Activated naive CD4-positive, alpha-beta T cell treated with anti-CD3 and anti-CD28 coated beads, Interleukin-2, amount 50 U/mL, for 16 hours (primary cell): ENCODE measurements around the gene DUSP1.
"Not testable (repeated sequence)": the region's sequence is repeated elsewhere in the genome, so short reads cannot be mapped to it uniquely, and the experiment has no call there.

Source experiments
- DNase-seq: peaks from one replicate; pipeline ENCODE4 v3.0.0-alpha.2; 2020

Gene DUSP1, protein sequence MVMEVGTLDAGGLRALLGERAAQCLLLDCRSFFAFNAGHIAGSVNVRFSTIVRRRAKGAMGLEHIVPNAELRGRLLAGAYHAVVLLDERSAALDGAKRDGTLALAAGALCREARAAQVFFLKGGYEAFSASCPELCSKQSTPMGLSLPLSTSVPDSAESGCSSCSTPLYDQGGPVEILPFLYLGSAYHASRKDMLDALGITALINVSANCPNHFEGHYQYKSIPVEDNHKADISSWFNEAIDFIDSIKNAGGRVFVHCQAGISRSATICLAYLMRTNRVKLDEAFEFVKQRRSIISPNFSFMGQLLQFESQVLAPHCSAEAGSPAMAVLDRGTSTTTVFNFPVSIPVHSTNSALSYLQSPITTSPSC

DNA sequence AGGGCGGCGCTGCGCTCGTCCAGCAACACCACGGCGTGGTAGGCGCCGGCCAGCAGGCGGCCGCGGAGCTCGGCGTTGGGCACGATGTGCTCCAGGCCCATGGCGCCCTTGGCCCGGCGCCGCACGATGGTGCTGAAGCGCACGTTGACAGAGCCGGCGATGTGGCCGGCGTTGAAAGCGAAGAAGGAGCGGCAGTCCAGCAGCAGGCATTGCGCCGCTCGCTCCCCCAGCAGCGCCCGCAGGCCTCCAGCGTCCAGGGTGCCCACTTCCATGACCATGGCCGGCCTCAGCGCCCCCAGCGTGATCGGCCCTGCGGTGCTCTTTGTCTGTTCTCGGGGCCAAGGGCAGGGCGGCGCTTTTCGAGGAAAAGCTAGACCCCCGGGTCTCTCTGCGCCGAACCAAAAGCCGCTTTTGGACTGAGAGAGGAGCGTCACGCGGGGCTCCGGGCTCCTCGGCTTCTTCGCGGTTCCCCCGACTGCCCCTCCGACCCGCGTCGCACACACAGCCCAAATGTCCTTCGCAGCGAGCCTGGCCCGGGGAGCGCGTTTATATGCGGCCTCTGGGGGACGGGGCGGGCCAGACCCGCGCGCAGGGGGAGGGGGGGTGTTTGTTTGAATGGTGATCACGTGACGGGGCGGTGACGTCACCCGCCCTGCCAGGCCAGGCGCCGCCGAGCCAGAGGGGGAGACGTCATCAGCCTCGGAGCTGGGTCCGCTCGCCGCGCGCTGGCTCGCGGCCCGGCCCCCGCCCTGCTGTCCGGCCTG, at the start of gene DUSP1:
Gene DUSP1, minus strand, starts transcription at position 521 of the 764 bp plus-strand sequence. Its CDS starts 243 bp downstream, at position 278.
- peak; percentile 98 for DNase-seq

DNA sequence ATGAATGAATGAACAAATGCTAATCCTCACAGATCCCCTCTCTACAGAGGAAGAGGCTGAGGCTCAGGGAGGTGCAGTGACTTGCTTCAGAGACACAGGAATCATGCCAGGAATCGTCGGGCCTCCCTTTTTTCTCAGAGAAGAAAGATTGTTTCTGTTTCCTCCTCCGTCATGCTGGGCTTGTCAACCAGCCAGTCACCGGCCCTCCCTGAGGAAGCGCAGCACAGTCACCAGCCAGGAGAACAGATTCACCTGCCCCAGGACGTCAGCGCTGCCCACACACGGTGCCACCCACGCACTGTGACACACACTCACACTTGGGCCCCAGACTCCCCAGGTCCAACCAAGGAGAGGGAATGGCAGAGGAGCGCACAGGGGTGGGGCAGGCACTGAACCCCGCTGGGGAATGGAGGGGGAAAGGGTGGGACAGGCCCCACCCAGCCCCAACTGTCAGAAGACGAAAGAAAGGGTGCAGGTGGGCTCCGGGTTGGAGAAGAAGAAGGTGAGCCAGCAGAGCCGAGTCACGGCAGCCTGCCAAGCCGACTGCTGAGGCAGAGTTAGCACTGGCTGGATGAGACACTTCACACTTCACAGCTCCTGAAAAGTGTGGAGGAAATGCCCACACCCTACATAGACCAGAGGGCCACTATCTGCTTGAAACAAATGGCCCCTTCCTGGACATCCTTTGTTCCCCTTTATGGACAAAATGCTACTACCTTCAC, 49.2 kb upstream of the DUSP1 start:
- DNase-seq = peak; percentile 38

DNA sequence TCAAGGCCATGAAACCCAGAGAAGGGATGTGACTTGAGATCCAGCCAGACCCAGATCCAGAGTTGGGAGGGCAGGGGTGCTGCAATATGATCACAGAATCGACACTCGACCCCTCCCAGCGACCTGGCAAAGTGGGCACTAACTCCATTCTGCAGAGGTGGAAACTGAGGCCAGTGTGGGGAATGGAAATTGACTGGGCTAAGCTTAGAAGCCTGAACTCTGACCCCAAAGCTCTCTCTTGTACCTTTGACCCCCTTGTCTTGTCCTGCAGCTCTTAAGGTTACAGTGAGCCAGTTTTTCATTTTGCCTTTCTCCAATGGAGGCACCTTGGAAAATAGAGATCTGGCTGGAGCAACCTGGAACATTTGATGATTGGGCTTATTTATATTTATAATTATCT, 48.6 kb upstream of the DUSP1 start:
- no peak for DNase-seq

DNA sequence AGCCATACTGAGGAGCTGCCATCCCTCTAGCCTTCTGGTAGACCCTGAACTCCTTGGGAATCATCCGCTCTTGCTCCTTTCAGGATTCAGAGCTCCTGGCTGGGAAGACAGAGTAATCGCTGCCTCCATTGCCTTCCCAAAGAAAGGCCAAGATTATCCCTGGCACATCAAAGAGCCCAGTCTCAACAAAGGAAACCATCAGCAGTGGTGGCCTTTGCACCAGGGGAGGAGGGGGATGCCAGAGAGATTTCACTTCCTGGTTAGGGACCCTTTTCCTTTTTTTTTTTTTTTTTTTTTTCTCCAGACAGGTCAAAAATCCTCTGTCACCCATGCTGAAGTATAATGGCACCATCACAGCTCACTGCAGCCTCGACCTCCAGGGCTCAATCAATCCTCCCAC, 47.1 kb upstream of the DUSP1 start:
- no peak for DNase-seq

DNA sequence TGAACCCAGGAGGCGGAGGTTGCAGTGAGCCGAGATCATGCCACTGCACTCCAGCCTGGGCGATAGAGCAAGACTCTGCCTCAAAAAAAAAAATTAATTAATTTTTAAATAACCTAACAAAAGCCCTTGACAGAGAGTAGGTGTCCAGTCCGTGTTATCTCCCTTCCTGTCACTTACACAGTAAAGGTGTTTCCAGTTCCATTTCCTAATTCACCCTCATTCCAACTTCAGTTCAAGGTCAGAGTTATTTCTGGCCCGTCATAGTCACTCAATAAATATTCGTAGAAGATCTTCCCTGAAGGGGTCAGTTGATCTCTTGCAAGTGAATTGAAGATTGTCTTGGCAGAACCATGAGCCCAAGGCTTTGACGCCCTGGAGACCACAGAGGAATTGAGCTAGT, 46.7 kb upstream of the DUSP1 start:
- DNase-seq = no peak

DNA sequence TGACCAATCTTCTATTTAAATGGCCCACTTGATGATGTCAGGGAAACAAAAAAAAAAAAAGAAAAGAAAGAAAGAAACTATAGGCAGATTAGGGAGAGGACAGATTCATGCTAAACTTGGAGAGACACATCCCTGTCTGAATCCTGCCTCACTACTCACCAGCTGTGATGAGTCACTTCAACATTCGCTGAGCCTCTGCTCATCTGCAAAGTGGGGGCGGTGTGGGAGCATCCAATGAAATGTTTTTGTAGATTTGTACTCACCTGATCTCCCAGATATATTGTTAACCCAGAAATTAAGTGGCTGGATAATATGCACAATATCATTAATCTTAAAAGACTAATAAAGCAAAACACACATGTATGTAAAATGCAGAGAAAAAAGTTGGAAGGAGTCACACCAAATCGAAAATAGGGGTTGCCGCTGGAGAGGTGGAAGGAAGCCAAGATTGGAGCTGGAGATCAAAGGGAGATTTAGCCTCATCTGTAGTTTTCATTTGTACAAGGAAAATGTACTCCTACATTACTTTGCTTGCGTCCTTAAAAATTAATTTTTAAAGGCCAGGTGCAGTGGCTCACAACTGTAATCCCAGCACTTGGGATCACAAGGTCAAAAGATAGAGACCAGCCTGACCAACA, 46.0 kb upstream of the DUSP1 start:
- DNase-seq = no peak

DNA sequence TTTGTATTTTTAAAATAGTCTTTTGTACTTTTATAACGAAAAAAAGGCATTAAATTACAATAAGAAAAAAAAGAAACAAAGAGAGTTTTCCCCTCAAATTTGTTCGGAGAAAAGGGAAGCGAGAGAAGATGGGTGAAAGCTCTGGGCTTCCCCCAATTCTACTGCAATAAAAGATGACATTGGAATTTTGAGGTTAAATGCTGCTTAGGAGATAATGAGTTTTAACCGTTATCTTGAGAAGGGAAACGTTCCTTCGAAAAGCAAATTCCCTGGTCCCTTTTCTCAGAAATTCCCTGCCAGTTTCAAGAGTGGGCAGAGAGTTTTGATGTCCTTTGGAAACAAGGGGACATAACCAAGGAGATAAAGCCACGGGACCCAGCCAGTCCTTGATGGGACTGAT, 44.6 kb upstream of the DUSP1 start:
- DNase-seq = no peak

DNA sequence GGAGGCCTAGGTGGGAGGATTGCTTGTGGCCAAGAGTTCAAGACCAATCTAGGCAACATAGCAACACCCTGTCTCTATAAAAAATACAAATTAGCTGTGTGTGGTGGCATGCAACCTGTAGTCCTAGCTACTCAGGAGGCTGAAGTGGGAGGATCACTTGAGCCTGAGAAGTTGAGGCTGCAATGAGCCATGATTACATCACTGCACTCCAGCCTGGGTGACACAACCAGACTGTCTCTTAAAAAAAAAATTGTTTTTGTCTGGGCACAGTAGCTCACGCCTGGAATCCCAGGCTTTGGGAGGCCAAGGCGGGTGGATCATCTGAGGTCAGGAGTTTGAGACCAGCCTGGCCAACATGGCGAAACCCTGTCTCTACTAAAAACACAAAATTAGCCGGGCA, 40.0 kb upstream of the DUSP1 start:
- DNase-seq = not testable (repeated sequence)

DNA sequence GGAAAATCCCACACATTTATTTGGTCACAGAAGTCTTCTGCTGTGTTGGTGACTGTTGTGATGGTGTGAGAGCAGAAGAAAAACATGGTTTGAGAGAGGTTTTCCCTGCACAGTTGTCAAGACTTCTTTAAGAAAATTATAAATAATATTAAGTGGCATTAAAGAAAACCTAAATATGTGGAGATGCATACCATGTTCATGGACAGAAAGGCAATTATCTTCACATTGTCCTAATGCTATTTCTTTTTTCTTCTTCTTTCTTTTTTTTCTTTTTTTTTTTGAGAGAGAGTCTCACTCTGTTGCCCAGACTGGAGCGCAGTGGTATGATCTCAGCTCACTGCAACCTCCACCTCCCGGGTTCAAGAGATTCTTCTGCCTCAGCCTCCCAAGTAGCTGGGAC, 38.8 kb upstream of the DUSP1 start:
- DNase-seq = no peak

DNA sequence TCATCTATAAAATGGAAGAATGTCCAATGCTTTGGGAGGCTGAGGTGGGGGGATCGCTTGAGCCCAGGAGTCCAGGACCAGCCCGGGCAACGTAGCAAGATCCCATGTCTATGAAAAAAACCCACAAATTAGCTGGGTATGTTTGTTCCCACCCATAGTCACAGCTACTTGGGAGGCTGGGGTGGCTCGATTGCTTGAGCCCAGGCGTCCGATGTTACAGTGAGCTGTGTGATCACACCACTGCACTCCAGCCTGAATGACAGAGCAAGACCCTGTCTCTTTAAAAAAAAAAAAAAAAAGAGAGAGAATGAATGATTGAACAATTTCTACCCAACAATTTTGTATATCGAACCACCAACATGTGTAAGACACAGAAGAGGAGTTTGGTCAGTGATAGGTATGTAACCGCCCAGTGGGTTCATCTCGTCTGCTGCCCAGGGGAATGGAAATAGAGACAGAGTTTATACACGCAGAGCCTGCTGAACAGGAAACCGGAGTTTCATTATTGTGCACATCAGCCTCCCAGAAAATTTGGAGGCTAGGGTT, 36.8 kb upstream of the DUSP1 start:
- no peak for DNase-seq

DNA sequence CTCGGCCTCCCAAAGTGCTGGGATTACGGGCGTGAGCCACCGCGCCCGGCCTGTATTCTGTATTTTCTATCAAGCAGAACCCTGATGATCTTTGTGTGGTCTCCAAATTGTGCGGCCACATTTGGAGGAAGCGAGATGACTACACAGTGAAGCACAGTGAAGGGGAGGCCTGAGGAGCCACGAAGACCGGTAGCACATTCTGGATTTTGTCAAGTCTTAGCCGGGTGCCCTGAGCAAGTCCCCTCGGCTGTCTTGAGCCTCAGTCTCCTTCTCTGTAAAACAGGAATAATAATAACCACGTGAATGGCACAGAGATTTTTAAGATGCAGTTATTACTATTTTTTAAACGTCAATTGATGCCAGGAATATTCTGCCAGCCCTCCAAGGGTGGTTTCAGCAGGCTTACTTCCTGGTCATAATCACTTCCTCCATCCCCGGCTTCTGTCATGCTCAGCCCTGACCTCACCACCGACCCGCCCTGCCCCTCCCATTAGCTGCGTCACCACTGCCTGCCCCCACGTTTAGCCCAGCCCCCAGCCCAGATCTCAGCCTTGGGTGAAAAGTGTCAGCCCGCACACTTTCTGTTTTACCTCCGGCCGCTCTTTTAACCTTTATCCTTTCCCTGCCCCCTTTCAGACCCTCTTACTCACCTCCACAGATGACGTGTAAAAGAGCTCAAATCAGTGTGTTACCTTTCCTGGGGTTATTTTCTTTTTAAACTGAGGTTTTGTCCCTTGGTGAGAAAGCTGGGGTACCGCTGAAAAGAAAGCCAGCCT, 36.1 kb upstream of the DUSP1 start:
- DNase-seq = peak; percentile 85

DNA sequence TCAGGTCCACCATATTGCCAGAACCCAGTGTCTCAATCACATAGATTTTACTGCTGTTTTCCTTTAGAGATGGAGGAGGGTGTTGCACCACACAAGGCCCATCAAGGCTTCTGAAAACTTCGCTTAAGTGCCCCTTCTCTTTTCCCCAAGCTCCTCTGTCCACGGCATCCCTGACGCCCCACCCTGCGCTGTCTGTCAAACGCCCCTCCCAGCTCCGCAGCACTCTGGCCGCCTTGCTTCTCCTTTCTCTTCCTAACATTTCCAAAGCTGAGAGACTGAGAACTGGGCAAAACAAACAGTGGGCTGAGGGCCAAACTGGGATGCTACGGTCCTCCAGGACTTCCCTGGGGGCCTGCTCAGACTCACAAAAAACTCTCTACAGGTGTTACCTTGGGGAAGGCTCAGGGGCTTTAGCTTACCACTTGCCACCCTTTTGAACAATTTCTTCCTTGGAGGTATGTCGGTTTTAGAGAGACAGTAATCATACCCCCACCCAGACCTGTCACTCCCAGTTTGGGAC, 34.8 kb upstream of the DUSP1 start:
- DNase-seq = no peak

DNA sequence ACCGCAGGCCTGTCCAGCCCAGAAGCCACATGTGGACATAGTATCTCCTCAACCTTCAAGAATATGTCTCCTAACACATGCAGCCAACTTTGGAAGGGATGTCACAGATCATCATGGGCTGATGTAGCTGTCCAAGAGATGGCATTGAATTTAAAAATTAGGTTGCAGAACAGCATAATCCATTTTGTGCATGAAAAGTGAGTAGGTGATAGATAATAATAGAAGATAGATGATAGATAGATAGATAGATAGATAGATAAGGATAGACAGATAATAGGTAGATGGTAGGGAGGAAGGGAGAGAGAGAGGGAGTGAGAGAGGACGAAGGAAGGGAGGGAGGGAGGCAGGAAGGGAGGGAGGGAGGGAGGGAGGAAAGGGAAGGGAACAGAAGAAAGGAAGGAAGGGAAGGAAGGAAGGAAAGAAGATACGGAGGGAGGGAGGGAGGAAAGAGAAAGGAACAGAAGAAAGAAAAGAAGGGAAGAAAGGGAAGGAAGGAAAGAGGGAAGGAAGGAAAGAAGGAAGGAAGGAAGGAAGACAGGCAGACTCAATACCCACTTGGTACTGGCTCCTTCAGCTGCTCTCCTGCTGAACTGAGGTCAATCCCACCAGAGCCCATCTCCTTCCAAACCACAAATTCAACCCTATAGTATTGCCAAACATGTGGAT, 34.2 kb upstream of the DUSP1 start:
- no peak for DNase-seq

DNA sequence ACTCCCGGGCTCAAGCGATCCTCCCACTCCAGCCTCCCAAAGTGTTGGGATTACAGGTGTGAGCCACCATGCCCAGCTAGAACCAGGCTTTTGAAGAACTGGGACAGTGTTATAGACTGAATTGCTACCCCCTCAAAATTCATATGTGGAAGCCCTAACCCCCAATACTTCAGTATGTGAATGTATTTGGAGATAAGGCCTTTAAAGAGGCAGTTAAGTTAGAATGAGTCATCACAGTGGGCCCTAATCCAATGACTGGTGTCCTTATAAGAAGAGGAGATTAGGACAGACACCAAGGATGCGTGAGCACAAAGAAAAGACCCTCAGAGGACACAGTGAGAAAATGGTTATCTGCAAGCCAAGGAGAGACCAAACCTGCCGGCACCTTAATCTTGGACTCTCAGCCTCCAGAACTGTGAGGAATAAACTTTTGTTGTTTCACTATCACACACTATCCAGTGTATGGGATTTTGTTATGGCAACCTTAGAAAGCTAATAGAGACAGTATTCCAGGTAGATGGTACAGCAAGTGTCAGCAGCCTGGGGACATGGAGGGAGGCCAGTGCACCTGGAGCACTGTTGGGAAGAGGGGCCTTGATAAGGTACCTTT, 31.7 kb upstream of the DUSP1 start:
- DNase-seq = no peak

DNA sequence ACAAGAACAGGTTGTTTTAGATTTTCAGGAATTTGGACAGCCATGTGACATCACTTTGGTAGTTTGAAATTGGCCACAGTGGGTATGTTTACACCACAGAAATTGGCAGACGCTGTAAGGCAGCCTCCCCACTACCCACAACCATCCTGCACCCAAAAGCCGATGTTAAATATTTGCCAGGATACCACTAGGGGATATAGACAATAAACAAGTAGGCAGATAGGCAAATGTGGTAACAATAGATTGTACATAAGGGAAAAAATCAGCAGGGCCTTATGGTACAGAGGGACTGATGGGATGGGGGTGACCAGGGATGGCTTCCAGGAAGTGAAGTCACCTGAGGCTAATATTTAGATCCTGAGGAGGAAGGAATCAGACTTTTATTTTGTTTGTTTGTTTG, 31.1 kb upstream of the DUSP1 start:
- DNase-seq = no peak

DNA sequence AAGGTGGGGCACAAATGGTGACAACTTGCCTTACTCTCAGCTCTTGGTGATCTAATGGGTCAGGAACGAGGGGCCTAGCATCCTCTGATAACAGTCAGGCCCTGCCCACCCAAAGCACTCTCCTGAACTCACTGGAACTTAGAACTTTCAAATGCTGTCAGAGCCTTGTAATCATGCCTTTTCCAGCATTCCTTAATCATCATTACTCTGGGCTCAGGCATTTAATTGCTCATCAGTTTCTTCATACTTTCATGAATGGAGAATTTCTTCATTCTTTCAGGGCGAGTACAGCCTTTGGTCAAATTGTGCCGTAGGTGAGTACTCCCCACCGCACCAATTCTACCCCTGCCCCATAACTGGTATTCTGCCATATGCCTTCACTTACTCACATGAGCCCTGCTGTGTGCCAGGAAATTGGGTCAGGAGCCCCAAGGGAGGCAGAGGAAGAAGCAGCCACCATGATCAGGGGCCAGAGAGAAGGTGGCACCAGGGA, 30.2 kb upstream of the DUSP1 start:
- no peak for DNase-seq

DNA sequence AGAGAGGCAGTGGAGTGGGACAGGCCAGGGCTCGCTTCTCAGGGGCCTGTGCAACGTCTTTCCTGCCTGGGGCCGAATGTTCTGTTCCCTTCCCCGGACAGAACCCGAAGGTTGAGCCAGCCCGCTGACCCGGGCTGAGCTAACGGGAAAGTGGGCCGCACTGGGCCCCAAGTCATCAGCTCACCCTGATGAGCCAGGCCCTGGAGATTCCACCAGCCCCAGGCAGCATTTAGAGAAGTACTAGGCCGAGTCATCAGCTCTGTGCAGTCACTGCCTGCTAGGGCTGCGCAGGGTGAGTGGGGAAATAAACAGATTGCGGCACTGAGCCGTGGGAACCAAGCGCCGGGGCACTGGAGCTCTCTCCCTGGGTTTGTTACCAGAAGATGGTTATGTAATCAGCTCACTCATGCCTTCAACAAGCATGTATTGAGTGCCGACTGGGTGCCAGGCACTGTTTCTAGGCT, 29.1 kb upstream of the DUSP1 start:
- no peak for DNase-seq

DNA sequence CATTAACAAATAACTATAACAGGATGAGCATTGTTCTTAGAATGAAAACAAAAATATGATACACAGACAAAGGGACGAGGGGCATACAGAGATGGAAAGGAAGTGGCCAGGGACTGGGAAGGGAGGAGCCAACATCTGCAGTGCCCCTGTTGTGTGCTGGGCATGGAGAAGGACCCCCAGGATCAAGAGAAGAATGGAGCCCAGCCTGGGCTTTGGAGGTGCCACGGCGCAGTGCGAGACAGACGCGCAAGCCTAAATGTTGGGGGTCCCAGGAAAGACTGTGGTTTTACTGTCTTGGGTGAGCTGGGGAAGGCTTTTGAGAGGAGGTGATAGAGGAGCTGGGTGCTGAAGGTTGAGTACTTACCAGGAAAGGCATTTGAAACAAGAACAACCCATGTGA, 28.4 kb upstream of the DUSP1 start:
- no peak for DNase-seq

DNA sequence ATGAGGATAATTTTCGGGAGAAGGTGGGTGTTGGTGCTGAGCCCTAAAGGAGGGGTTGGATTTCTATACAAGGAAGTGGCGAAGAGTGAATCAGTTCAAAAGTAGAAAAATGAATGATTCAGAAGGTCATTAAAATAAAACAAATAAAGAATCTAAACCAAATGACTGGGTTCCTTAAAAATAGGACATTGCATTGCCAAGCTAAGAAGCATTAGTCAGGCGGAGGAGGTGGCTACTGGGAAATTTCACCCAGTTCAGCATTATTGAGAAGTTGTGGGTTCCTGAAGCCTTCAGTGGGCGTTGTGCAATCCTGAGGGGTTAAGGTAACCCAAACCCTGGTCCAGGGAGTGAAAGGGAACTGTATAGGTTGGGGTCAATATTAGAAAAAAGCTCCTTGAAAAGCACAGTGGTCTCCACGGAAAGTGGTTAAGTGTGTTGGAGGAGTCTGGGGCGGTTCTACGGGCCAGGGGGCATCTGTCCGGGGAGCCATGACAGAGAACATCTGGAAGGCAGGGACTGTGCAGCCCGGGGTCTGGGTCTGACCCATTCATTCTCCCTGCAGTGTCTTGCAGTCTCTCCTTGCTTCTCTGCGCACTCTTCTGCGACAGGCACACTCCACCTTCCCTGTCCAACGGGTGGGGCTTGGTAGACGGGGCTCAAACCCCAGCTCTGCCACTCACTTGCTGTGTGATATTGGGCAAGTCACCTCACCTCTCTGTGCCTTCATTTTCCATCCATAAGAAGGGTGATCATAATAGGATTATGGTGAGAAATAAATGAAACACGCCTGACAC, 27.6 kb upstream of the DUSP1 start:
- no peak for DNase-seq

DNA sequence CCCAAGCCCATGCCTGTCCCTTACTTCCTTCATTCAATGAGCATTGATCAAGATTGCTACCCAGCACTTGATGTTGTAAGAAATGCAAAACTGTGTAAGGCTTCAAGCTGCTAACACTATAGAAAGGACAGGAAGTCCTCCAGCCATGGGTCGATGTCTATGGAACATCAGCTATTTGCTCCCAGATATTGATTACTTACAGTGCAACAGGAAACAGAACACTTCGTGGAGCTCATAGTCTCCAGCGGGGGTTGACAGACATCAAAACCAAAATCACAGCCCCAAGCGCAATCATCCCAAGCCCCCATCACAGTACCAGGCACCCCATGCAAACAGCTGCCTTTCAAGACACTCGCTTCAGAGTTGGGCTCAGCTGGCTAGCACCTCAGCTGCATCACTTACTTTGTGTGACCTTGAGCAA, 26.8 kb upstream of the DUSP1 start:
- DNase-seq = no peak
